Left colon (tissue), 2 donors: ENCODE measurements around the gene SEPHS2. TPM values are rescaled to one million over a fixed set of nuclear protein-coding genes. Genes with fewer than 3 reads are reported as not detected.
A peak's percentile ranks its signal among the peaks of the same experiment; 100 is the strongest.
"Not testable (repeated sequence)": the region's sequence is repeated elsewhere in the genome, so short reads cannot be mapped to it uniquely, and the experiment has no call there.

Source experiments
- ATAC-seq: fragments of 200-7000 bp; cut with Tn5 transposase; one replicate; pipeline ENCODE4 v1.9.1; 2020; ENCODE audit warnings: mild to moderate bottlenecking, moderate library complexity
- DNase-seq, 2 donors: peaks; one replicate each; pipeline ENCODE4 v3.0.0-alpha.2; 2020
- intact Hi-C, 2 donors: fragments of 100-400 bp; cut with DNase I in 1 of 2; cut with micrococcal nuclease in 1 of 2; formaldehyde crosslinking; loops; one replicate each; pipeline versions ENCODE4 v1.11.2 to v1.14.0; 2022; cut with DNase I, micrococcal nuclease
- long read RNA-seq: library from polyadenylated mRNA; unstranded; transcript quantifications from one replicate; pipeline ENCODE4 v2.0.0, GENCODE V29; 2021
- total RNA-seq, 2 donors: library from RNA; stranded (reverse); fragmentation: NEBNext Ultra II Directional; extraction: Animal tissue kit (Norgen Biotek cat#: 25700); gene quantifications; one replicate each; pipeline ENCODE4 v1.2.1, GENCODE V29; 2021
- donor health status: DM: no; HTN: no; CAD: no.
- donor health status: DM: yes; HTN: yes; CAD: no.

Gene SEPHS2, protein sequence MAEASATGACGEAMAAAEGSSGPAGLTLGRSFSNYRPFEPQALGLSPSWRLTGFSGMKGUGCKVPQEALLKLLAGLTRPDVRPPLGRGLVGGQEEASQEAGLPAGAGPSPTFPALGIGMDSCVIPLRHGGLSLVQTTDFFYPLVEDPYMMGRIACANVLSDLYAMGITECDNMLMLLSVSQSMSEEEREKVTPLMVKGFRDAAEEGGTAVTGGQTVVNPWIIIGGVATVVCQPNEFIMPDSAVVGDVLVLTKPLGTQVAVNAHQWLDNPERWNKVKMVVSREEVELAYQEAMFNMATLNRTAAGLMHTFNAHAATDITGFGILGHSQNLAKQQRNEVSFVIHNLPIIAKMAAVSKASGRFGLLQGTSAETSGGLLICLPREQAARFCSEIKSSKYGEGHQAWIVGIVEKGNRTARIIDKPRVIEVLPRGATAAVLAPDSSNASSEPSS
- 100 to 1,000 TPM; 157 to 183 TPM for total RNA-seq
- long read RNA-seq, transcript SEPHS2-201 (1 exons, 2,551 nt) = major isoform, 725 of 727 reads
- long read RNA-seq, partial matches to known transcripts = 0 of 727 reads
- long read RNA-seq, other reads (novel, unspliced or antisense) = 2 of 727 reads

DNA sequence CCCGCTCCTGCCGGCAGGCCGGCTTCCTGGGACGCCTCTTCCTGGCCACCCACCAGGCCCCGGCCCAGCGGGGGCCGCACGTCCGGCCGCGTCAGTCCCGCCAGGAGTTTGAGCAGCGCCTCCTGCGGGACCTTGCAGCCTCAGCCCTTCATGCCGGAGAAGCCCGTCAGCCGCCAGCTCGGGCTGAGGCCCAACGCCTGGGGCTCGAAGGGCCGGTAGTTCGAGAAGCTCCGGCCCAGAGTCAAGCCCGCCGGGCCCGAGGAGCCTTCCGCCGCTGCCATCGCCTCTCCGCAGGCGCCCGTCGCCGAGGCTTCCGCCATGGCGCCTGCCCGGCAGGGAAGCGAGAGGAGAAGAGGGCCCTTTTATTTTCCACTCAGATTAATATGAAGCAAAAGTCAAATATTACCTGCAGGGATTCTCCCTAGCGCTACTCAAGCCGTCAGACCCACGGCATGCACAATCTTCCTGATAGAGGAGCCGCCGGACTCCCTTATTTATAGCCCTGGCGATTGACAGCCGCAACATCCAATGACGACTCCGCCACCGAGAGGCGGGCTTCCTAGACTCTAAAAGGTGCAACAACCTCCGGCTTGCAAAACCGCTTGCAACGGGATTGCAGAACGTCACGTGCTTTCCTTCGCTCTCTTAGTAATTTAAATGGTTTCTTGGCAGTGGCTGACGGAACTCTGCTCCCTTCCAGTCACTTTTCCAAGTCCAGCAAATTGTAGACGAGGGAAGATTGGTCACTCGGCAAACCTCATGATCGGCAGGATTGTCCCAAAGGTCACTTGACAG is at the start of gene SEPHS2:
Gene SEPHS2 (minus strand): TSS at position 467 of the 795 bp plus-strand sequence. CDS start 147 bp downstream, at position 320.
- intact Hi-C loops = loop anchor here in 1 of 2 donors (10.0 kb wide), 1 partner anchor 89 kb away; the partner anchor contains the start of gene ZNF747
- ATAC-seq (peak; percentile 84), DNase-seq (peak; percentile 98)

DNA sequence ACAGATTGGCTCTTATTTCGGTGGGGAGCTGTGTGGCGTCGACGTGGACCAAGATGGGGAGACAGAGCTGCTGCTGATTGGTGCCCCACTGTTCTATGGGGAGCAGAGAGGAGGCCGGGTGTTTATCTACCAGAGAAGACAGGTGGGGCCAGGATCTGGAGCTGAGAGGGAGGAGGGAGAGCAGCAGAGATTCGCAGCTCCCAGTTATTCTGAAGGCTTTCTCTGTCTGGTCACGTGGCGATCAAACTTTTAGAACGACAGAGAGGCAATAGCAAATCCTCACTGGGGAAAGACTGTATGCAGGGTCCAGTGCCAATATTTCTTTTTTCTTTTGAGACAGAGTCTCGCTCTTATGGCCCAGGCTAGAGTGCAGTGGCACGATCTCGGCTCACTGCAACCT is 49.0 kb upstream of the SEPHS2 start:
- intact Hi-C loops = no loop called here
- no peak for DNase-seq
- no peak for ATAC-seq

DNA sequence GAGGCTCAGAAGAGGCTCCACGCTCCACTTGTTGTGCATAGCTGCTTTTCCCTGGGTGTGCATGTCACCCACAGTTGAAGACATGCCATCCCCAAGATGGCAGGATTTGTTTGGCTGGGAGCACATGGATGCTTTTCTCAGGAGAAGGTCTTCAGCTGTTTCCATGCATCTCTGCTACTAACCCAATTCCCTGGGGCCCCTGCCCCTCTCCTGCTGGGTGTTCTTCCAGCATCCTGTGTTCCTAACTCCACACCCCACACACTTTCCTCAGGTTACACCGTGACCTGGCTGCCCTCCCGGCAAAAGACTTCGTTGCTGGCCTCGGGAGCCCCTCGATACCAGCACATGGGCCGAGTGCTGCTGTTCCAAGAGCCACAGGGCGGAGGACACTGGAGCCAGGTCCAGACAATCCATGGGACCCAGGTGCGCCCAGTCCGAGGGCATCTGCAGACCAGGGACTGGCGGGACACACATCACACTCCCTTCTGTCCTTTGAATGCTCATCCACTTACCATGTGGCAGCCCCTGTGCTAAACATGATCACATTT is 48.3 kb upstream of the SEPHS2 start:
- DNase-seq (no peak), ATAC-seq (no peak)
- intact Hi-C loops = no loop called here

DNA sequence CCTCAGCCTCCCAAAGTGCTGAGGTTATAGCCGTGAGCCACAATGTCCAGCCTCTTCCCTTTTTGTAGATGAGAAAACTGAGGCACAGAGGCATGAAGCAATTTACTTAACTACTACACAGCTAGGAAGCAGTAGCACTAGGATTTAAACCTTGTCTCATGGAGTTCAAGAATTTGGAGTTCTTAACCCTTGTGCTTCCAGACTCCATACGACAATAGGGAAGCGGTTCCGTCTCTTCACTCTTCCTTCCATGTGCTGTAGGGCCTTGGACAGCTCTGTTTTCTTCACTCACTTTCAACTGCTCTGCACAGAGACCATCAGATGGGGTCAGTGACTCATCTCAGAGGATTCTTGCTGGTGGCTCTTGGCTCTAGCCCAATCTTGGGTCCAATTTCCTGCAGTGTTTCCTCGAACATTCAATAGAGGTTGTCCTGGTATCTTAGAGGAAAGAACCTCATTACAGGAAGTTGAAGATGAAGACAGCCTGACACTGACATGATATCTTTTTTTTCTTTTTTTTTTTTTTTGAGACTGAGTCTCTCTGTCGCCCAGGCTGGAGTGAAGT is 46.2 kb upstream of the SEPHS2 start:
- ATAC-seq (peak; percentile 55), DNase-seq (peak in 1 of 2 donors; percentile 35)
- intact Hi-C loops = no loop called here

DNA sequence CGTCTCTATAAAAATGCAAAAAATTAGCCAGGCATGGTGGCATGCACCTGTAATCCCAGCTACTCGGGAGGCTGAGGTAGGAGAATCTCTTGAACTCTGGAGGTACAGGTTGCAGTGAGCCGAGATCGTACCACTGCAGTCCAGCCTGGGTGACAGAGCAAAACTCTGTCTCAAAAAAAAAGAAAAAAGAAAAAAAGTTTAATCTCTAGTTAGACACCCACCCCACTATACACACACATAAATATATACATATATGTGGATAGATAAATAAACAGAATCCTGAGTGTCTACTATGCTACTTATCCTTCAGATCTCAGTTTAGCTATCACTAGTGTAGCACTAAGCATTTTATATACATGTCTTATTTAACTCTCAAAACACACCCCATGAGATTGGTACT is 45.6 kb upstream of the SEPHS2 start:
- intact Hi-C loops = no loop called here
- DNase-seq (no peak), ATAC-seq (no peak)

DNA sequence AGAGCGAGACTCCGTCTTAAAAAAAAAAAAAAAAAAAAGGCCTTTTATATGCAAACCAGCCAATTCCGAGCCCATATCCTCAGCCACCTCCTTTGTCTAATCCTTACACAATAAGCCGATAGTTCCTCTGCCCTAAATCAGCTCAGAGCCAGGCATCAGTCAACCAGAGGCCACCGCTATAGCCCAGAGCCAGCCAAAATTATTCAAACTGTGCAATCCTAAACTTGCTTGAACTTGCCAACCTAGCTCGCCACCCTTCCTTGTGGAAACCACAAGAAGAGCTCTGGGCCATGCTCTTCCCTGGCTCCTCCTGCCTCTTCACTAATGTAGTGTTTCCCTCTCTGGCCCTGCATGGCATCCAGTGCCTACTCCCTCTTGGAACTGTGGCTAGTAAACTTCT is 44.5 kb upstream of the SEPHS2 start:
- no peak for DNase-seq
- intact Hi-C loops = no loop called here
- no peak for ATAC-seq

DNA sequence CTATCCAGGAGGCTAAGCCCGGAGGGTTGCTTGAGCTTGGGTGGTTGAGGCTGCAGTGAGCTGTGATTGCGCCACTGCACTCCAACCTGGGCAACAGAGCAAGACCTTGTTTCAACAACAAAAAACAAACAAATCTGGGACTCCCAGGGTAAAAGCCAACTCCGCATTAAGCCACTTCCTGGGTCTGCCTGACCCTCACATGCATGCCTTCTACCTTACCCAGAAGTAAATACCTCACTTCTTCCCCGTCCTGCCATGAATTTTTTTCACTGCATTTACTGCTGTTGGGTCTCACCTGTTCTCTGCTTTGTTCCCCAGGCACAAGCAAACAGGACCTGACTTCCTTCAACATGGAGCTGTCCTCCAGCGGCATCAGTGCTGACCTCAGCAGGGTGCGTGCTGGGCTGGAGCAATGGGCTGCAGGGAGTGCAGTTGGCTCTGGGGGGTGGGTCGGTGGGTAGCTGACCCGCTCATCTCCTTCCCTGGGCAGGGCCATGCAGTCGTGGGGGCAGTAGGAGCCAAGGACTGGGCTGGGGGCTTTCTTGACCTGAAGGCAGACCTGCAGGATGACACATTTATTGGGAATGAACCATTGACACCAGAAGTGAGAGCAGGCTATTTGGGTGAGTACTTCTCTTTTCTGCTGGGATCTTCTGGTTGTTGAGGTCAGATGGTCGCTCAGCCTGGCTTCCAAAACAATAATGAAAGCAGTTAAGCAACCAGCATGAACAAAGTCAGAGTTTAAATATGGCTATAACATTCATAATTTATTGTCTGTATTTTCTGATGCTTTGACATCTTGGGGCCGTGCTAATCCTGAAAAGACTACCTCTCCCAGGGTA is 43.3 kb upstream of the SEPHS2 start:
- DNase-seq (no peak), ATAC-seq (no peak)
- intact Hi-C loops = no loop called here

DNA sequence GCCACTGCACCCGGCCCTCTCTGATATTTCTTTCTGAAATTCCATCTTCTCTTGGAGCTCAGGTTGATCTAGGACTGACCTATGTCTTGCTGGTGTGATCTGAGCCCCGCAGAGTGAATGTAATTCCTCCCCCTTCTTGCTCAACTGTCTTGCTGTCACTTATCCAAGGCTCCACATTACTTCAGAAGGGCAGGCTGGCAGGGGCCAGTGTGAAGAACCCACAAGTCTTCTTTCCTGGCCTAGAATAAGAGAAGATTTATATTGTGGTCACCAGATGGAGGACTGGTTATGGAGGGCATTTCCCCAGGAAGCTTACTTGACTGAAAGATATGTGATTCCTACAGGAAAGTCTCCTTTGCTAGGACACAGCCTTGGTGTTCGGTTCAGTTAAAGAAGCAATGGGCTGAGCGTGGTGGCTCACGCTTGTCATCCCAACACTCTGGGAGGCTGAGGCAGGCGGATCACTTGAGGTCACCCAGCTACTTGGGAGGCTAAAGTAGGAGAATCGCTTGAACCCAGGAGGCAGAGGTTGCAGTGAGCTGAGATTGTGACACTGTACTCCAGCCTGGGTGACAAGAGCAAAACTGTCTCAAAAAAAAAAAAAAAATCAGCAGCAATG is 40.3 kb upstream of the SEPHS2 start:
- ATAC-seq (no peak), DNase-seq (no peak)
- intact Hi-C loops = no loop called here

DNA sequence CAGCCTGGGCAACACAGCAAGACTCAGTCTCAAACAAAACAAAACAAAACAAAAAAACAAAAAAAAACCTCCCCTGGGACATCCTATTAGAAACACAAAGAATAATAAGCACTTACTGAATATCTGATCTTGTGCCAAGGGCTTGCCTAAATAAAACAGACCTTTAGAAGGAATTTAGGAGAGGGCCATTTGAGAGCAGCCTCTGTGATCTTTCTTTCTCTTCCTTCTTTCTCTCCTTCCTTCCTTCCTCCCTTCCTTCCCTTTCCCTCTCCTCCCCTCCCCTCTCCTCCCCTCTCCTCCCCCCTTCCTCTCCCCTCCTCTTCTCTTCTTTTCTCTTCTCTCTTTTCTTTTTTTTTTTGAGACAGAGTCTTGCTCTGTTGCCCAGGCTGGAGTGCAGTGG is 39.2 kb upstream of the SEPHS2 start:
- no peak for ATAC-seq
- DNase-seq = no peak
- intact Hi-C loops = no loop called here

DNA sequence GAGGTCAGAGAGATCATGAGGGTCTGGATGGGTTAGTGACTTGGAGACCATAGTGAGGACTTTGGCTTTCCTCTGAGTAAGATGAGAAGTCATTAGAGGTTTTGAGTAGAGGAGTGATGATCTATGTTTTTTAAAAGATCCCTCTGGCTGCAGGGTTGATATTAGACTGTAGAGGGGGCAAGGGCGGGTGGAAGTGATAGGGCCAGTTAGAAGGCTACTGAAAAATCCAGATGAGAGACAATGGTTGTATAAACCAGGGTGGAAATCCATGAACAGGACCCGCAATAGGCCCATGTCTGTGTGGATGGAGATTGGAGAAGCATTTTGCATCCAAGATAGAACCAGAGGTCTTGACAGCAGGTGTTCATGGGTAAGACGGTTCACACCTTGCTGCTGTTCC is 36.7 kb upstream of the SEPHS2 start:
- intact Hi-C loops = no loop called here
- DNase-seq = no peak
- ATAC-seq = peak; percentile 55

DNA sequence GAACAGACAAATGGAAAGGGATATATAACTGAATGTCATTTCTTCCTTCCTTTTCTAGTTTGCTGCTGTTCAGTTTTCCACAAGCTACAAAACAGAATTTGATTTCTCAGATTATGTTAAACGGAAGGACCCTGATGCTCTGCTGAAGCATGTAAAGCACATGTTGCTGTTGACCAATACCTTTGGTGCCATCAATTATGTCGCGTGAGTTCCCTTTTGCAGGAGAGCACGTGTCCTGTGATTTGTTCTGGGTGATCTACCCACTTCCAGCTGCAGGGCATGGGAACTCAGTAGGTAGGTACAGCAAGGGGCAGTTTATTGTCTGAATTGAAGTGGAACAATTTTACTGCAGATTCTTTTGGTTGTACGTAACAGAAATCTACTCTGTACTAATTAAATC is 35.7 kb upstream of the SEPHS2 start:
- no peak for ATAC-seq
- intact Hi-C loops = no loop called here
- no peak for DNase-seq

DNA sequence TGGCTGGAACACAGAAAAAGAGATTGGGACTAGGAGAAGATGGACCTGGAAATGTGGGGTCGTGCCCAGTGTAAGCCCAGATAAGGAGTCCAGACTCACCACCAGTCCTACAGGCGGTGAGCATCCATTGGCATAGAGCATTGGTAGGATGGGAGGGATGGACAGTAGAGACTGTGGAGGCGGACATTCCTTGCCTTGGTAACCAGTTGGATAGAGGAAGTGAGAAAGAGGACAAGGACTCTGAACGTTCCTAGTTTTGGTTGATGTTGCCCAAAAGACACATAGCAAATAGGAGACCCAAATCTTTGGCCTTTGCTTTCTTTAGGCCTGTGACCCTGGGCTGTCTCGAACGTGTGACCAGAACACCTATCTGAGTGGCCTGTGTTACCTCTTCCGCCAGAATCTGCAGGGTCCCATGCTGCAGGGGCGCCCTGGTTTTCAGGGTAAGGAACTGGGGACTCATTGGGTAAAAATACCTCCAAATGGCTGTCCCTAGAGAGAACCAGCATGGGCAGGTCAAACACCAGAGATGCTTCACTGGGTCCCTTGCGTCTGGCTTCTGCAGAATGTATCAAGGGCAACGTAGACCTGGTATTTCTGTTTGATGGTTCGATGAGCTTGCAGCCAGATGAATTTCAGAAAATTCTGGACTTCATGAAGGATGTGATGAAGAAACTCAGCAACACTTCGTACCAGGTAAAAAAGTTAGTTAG is 33.2 kb upstream of the SEPHS2 start:
- DNase-seq = no peak
- intact Hi-C loops = no loop called here
- no peak for ATAC-seq

DNA sequence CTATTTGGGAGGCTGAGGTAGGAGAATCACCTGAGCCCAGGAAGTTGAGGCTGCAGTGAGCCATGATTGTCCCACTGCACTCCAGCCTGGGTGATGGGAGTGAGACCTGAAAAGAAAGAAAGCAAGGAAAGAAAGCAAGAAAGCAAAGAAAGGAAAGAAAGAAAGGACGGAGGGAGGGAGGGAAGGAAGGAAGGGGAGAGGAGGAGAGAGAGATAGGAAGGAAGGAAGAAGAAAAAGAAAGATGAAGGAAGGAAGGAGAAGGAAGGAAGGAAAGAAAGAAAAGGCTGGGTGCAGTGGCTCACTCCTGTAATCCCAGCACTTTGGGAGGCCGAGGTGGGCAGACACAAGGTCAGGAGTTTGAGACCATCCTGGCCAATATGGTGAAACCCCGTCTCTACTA is 32.1 kb upstream of the SEPHS2 start:
- intact Hi-C loops, DNase-seq, ATAC-seq: not testable (repeated sequence)

DNA sequence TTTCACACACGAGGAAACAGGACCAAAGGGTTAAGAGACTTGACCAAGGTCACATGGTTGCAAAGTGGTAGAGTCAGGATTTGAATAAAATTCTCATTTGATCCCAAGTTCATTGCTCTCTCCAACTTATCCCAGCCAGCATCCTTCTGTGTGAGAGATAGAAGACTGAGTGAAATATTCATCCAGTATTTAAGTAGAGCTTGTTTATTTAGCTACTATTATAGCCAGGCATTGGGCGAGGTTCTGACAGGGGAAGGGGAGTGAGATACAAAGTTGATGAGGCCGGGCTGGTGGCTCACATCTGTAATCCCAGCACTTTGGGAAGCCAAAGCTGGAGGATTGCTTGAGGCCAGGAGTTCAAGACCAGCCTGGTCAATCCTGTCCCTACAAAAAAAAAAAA is 31.3 kb upstream of the SEPHS2 start:
- DNase-seq (no peak), ATAC-seq (no peak)
- intact Hi-C loops = no loop called here

DNA sequence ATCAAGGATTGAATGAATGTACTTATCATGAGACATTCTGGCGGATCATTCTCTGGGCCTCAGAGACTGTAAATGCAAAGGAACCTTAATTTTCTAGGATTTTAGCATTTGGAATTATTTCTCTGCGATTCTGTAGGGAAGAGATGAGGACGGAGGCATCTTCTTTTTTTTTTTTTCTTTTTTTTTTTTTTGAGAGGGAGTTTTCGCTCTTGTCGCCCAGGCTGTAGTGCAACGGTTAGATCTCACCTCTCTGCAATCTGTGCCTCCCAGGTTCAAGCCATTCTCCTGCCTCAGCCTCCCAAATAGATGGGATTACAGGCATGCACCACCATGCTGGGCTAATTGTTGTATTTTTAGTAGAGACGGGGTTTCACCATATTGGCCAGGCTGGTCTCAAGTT is 29.0 kb upstream of the SEPHS2 start:
- DNase-seq = no peak

DNA sequence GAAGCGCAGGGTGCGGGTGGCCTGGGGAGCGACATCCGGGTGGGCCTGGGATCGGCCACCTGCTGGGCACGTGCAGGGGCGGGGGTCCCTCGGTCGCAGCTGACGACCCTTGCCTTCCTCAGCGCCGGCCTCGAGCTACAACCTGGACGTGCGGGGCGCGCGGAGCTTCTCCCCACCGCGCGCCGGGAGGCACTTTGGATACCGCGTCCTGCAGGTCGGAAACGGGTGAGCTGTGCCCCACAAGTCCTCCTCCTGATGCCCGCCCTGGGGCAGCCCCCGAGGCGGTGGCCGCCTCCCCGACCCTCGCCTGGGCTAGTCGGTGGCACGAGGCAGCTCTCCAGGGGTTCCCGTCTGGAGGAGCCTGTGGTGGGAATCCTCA is 28.4 kb upstream of the SEPHS2 start:
- DNase-seq = no peak
- intact Hi-C loops = no loop called here
- no peak for ATAC-seq

More for the DNA sequence above, 29.0 kb upstream of the SEPHS2 start:
- intact Hi-C loops = no loop called here
- no peak for ATAC-seq
